ENCODE measurements around the gene WHRN.

The WHRN gene

DNA sequence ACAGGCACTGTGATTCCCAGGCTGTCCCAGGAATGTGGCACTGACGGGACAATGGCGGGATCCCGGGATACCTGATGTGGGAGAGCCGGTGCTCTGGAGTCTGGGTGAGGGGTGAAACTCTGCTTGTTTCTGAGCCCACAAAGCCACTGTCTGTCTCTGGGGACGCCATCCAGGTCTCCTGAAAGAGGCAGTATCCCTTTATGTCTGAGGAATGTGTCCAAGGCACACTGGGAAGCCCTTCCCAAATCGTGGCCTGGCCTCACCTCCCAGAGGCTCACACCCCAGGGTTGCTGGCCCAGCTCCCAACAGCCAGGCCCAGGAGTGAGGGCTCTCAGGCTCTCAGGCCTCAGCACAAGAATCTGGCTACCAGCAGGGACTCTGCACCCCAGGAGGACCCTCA is 148.5 kb downstream of the WHRN start:
- DNase-seq: no peak

DNA sequence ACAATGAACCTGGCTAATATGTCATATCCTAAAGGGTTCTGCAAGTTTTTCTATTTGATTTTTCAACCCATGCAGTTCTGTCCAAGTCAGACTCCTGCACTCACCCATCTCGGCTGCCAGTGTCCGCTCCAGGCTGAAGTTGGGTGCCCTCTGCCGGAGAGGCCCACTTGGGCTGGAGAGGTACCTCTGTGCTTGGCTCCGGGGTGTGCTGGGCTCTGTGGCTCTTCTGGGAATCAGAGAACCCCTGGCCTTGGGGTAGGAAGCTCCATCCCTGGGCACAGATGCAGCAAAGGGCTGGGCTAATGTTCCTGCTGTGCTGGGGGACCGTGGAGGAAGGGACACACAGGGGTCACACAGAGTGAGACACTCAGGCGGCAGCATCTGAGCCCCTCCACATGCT is 149.5 kb downstream of the WHRN start:
- no peak for DNase-seq
